22Rv1 (cell line): ENCODE measurements around the gene PDCD5.

Source experiments
- ZFX ChIP-seq: fragments of 450-650 bp; IDR thresholded peaks from 2 replicates; pipeline ENCODE4 v1.6.1; 2017; ENCODE audit warnings: antibody characterized with exemption, borderline replicate concordance
- TF ChIP-seq, protein P1 (sequence below): fragments of 450-650 bp; IDR thresholded peaks from 2 replicates; pipeline ENCODE4 v1.5.1; 2017; ENCODE audit warnings: mild to moderate bottlenecking

DNA sequence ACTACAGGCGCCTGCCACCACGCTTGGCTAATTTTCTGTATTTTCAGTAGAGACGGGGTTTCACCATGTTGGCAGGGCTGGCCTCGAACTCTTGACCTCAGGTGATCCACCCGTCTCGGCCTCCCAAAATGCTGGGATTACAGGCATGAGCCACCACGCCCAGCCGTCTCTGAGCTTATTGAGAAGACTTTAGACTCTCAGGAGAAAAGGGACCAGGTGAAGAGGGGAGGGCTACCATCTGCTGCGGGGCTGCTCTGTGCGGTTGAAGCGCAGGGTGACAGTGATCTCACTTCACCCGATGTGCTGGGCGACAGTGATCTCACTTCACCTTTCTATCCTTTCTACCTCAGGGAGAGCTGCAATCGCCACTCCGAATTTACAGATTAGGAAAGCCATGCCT, 25.3 kb downstream of the PDCD5 start:
- TF ChIP-seq, protein P1, sequence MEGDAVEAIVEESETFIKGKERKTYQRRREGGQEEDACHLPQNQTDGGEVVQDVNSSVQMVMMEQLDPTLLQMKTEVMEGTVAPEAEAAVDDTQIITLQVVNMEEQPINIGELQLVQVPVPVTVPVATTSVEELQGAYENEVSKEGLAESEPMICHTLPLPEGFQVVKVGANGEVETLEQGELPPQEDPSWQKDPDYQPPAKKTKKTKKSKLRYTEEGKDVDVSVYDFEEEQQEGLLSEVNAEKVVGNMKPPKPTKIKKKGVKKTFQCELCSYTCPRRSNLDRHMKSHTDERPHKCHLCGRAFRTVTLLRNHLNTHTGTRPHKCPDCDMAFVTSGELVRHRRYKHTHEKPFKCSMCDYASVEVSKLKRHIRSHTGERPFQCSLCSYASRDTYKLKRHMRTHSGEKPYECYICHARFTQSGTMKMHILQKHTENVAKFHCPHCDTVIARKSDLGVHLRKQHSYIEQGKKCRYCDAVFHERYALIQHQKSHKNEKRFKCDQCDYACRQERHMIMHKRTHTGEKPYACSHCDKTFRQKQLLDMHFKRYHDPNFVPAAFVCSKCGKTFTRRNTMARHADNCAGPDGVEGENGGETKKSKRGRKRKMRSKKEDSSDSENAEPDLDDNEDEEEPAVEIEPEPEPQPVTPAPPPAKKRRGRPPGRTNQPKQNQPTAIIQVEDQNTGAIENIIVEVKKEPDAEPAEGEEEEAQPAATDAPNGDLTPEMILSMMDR: no peak
- TF ChIP-seq ZFX: no peak
